CD4-positive, alpha-beta T cell treated with Interleukin-17A for 4 hours (primary cell): ENCODE data around the gene SRPX2.

Experiments
- DNase-seq: peaks from one replicate; pipeline ENCODE4 v3.0.0-alpha.2; 2020; ENCODE audit warnings: mixed read lengths

Gene SRPX2, protein sequence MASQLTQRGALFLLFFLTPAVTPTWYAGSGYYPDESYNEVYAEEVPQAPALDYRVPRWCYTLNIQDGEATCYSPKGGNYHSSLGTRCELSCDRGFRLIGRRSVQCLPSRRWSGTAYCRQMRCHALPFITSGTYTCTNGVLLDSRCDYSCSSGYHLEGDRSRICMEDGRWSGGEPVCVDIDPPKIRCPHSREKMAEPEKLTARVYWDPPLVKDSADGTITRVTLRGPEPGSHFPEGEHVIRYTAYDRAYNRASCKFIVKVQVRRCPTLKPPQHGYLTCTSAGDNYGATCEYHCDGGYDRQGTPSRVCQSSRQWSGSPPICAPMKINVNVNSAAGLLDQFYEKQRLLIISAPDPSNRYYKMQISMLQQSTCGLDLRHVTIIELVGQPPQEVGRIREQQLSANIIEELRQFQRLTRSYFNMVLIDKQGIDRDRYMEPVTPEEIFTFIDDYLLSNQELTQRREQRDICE

DNA sequence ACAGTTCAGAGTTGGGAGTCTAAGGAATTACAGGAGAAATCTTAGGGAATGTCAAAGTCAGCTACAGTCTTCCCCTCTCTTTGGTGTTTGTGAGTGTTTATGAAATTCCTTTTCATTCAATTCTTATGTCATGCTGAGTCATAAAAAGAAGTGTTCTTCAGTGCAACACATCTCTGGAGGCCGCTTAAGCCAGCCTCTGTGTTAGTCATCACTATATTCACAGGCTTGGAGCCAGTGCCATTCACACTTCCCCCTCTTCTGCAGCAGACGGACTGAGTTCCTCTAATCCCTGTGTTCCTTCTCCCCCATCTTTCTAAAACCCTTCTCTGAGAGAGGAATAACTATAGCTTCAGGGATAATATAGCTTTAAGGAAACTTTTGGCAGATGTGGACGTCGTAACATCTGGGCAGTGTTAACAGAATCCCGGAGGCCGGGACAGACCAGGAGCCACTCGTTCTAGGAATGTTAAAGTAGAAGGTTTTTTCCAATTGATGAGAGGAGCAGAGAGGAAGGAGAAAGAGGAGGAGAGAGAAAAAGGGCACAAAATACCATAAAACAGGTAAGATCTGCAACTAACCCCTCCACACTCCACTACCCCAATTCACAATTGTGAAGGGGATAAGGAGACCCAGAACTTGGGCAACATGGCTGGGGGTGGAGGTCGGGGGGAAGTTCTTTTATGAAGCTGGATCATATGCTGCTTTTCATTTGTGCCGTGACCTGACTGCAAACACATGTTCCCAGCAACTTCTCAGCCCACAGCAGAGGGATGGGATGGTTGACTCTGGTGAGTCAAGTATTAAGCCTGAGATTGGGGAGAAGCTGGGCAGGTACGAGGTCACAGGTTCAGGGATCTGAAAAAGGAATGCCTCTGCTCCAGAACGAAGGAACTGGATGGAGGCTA, at the start of gene SRPX2:
Gene SRPX2, plus strand, starts transcription at position 244 of the 905 bp plus-strand sequence. CDS start 2,124 bp downstream, outside the sequence.
- no peak for DNase-seq

DNA sequence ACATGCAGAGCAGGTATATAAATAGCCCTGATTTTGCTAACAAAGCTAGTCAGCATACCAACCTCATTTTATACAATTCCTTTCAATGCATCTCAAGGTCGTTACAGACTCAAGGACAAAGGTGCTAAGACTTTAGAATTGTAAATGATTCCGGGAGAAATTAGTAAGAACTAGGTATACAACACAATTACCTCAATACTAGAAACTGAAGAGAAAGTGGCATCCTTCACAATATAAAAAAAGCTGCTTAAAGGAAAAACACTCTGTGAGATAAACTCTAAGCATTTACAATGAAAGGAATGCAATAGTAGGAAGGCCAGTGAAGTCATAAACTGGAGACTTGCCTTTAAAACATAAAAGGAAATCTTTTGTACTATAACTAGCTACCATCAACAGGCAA, 47.4 kb upstream of the SRPX2 start:
- no peak for DNase-seq

DNA sequence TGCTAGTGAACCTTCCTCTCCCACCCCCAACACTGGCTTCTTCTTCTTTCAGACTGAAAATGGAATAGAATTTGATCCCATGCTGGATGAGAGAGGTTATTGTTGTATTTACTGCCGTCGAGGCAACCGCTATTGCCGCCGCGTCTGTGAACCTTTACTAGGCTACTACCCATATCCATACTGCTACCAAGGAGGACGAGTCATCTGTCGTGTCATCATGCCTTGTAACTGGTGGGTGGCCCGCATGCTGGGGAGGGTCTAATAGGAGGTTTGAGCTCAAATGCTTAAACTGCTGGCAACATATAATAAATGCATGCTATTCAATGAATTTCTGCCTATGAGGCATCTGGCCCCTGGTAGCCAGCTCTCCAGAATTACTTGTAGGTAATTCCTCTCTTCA, 44.5 kb upstream of the SRPX2 start:
- DNase-seq, result no peak

DNA sequence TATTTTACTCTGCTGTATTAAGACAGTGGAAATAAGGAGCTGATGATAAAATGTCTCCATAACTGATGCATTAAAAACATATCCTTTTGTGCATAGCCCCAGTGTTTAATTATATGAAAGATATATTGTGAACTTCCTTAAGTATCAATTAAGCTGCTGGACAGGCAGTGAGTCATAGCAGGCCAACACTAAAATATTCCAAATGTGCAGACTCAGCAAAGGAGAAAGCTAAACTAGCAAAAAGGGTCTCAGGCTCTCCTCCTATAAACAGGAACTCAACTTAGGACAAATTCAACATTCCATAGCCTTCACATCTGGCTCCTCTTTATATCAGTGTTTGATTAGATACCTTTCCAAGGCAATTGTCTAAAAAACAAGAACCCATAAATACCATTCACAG, 43.7 kb upstream of the SRPX2 start:
- DNase-seq, result no peak

DNA sequence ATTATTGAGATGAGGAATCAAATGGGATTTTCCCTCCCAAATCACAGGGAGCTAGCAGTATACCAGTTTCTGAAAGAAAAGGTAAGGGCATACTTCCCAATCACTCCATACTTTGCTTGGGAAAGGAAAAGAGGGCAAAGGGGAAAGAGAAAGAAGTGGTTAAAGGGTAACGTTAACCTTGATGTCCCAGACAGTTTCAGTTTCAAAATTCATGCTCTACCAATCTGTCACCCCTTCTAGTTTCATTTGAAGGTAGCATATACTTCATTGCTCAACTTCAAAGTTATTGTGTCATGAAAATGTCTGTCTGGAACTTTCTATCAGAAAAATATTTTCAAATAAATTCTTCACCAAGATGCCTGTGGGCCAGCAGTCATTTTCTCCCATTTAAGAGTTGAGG, 43.2 kb upstream of the SRPX2 start:
- no peak for DNase-seq

DNA sequence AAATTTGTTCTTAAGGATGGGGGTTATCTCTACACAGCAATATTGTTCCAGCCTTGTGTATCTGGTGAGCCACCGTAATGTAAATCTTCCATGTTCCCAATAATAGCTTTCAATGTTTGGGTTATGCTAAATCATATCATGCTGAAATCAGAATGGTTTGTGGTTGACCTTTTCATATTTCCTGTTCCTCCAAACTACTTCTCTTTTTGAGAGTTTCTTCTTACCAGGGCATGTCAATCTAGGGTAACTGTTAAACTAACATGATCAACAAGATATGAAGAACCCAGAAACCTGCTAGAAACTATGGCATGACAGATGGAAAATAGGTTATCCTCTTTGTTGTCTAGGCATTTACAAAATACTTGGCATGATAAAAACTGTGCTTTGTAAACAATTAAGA, 37.2 kb upstream of the SRPX2 start:
- DNase-seq, result no peak

DNA sequence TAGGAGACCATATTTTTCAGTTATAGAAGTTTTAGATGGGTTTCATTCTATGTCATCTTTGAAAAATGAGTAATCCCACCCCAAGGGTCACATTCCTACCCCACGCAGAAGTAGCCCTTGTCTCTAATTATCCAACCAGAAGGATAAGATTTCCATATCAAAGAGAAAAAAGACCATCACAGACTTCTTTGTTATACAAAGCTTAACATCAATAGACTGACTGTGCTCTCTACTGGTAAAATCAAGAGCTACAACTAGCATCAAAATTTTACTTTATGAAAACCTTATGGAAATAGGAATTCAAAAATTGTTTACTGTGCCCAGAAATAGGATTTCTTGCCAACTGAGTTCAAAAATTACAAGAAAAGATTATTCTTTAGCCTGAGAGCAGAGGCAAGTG, 34.4 kb upstream of the SRPX2 start:
- DNase-seq, result no peak

DNA sequence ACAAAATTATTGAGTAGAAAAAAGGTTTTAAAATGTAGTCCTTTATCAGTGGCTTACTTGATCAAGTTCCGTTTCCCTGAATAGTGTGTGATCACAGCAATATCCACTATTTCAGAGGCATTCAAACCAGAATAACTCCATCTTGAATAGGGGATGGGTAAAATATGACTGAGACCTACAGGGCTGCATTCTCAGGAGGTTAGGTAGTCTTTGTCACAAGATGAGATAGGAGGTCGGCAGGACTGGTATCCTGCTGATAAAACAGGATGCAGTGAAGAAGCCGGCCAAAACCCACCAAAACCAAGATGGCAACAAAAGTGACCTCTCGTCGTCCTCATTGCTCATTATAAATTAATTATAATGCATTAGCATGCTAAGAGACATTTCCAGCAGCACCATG, 32.0 kb upstream of the SRPX2 start:
- DNase-seq, result no peak

DNA sequence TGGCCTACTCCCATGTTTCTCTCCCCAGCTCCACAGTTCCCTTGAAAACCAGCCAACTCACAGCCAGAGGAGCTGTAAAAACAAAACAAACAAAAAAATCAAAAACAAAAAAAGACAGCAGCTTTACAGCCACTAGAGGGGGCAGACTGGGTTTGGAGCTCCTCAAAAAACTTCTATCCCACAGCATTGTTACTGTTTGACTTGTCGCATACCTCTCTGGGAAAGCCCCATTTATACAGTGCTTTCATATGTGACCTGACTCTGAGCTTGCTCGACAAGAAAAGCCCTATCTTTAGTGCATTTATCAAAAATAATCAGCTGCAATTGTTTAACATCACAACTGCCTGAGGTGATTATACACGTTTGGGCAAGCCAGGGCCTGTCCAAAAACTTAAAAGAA, 29.0 kb upstream of the SRPX2 start:
- no peak for DNase-seq

DNA sequence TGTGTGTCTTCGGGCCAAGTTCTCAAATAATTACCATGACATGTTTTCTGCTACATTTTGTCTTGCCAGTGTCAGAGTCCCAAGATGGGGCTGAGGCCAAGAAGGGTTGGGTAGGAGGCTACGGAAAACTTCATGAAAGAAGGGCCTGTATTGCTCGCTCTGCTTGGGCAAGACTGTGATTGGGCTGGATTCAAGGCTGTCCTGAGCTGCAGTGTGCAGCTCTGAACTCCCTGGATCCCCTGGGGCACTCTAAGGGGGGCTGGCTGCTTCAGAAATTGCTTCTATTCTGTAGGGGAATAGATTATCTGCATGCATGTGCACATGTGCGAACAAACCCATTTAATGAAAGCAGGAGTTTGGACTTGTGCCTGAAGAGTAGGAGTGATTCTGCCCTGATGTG, 21.0 kb upstream of the SRPX2 start:
- DNase-seq, result no peak

DNA sequence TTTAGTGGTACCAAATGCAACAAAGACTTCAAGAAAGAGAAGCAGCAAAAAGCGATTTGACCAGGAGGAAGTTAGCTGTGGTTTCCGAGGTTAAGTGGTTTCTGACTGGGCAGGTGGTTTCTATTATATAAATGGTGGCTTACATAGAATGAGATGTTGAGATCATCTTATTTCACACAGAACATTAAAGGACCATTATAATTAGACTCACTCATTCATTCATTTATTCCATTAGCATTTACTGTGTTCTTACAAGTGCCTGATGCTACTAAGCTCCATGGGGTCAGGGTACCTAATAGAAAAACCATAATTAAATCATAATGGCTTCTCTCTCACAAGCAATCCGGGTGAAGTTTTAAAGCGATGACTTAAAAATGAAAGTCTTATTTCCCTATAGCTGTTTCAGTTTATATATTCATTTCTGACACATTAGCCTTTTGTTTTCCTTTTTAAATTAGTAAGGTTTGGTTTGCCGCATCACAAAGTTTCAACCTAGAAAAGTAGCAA, 18.0 kb upstream of the SRPX2 start:
- no peak for DNase-seq

DNA sequence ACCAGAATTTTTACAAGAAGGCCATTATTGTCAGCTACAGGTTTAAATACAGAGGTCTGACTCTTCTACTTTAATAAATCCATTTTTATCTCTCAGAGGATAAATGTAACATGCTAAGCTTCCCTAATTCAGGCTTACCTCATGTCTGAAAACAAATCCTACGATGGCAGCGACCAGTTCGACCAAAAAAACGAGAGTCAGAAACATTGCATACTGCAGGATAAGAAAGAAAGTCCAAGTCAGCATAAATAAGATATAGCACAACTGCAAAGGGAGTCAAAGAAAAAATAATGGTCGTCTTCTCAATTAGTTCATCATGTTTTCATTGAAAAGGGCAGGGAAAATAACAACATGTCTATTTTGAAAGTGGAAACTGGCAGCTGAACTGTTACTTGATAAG, 9.0 kb upstream of the SRPX2 start:
- no peak for DNase-seq

DNA sequence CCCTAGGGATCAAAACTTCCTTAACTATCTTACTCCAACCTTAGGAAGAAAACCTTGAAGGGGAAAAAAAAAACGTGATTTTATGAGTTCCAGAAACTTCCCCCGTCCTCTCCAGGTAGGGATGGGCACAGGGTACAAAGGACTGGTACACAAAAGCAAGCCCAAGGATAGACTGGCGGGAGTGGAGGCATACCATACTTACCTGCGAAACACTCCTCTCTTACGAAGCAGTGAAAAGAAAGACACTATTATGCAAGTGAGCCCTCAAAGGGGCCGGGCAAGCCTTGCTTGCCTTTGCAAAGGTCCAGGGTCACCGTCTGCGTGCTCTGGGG, 8.0 kb upstream of the SRPX2 start:
- DNase-seq, result no peak

DNA sequence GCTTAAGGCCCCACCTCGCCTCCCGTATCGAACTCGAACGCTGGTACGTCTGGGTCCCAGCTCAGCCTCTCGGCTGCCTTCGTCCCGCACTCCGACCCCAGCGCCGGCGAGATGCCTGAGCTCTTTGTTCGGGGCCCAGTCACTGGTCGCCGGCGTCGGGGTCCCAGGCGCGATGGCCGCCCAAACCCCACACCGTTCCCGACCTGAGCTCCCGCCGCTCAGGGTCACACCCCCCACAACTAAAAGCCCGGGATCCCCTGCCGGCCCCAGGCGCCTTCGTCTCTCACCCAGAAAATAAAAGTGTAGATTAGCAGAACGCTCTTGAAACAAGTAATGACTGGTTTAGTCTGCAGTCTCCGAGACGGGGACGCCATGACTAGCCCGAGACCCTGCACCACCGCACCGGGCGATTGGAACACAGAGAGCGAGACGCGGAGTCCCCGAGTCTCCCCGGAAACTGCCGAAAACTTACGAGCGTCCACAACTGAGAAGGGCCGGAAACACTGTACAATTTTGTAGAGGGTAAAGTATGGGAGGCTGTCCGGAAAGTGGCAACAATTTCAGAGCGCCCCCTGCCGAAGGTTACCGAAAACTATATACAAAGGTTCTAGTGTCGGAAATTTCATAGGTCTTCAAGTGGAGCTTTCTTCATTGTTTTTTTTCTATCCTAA, 7.5 kb upstream of the SRPX2 start, which contains the start of gene TSPAN6:
Gene TSPAN6, minus strand, starts transcription at position 486 of the 671 bp plus-strand sequence. Its CDS starts 112 bp downstream, at position 374.
- peak; percentile 84 for DNase-seq

DNA sequence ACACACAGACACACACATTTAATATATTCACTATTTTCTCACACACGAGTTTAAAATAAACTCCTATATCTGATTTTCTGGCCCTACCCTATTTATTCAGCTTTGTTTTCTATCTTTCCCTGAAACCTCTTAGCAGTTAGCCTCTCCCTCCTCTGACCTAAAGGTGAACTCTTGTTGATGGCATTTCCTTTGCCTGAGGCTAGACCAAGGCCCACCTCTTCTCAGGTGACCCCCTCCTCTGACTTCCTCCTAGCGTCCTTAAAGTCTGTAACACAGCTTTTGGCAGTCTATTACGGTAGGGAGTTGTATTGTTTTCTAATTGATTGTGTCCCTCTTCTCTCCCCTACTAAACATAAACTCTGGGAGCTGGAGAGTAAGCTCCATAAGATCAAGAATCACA, 1.7 kb upstream of the SRPX2 start:
- DNase-seq, result no peak

DNA sequence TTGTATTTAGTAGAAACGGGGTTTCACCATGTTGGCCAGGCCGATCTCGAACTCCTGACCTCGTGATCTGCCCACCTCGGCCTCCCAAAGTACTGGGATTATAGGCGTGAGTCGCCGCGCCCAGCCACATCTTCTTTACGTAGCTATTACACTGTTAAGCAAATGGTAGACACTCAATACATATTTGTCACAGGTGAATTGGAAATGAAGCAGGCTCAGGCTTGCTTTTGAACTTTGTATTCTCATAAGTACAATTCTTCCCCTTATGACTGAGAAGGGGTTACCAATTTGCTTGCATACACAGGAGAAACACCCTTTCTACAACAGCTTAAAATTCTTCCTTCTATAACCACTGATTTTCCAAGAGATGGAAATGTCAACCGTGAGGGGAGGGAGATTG, 787 bp upstream of the SRPX2 start:
- no peak for DNase-seq

DNA sequence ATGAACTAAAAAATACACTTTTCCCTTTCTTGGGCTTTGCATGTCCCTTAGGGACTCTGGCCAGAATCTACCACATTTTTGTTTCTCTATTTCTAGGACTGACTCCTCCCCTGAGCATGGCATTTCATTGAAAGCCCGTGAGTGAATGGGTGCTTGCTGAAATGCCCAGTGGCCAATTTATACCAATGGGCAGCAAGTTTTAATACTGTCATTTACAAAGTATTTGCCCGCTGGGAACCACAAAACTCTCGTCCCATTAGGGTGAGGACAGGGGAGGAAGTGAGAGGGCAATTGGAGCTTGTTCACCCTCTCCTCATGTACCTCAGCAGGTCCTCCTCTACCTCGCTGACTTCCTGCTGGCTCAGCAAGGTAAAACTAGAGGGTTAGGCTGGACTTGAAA, 1.1 kb downstream of the SRPX2 start:
- DNase-seq, result no peak

DNA sequence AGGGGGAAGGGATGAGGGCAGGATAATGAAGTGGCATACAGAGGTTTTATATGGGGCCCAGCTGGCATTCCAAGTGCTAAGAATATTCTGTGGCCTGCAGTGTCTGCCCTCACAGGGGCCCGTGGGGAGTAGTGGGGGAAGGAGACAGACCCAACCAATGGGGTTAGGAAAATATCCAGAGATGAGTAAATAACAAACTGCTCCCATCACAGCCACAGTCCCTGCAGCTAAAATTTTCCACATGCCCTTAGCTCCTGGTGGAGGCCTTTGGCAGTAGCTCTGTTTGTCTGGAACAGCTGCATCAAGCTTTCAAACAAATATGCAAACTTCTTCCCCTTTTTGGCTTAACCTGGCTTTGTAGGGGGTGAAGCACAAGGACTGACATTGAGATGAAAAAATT, 3.1 kb downstream of the SRPX2 start:
- no peak for DNase-seq

DNA sequence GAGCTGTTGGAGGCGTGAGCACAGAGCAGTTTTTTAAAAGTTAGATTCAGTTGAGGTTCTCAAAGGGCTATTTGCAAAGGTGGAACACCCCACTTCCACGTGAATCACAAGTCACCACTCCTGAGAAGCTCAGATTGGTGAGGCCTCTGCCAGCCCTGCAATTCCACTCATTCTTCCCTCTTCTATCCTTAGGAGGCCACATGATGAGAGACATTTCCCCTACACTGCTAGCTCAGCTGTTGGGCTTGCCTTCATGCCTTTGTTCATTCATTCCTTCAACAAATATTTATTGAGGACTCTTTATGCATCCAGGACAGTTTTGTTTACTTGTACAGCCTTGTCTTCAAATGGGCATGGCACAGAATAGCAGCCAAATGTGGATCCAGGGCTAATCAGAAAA, 3.7 kb downstream of the SRPX2 start:
- DNase-seq, result no peak

DNA sequence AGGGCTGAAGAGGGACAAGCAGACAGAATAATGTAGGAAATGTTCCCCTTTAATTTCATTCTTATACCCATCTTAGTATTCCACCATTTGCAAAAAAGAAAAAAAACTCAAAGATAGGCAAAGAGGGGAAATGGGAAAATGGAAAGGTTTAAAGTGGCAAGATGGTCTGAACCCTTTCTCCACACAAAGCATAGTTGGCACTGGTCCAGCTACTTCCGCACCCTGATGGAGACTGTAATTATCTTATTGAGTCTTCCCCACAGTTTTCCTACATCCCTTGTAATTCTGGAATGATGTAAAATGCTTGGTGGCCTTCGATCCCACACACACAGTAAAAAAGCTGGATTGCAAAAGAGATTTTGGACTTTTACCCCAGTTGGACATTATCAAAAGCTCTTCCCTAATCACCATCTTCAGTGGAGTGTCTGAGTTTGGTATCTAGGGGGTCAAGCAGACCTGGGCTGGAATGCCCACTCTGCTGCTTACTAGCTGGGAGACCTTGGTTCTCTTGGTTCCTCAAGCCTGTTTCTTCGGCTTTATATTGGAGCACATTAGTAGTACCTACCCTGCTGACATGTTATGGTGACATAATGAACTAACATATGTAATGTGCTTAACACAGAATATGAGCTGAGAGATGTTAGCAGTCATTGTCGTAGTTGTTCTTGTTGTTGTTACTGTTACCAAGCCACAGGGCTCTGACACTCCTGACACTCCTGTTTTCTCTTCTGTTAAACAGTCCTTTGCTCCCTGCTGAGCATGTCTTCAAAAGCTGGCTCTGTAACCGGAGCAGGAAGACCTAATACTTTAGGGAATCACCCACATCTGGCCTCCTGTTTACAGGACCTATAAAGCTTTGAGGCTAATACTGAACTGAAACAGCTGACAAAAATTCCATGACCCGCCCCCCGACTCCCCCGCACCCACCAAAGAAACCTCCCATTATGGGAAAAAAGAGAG, 4.7 kb downstream of the SRPX2 start:
- no peak for DNase-seq

DNA sequence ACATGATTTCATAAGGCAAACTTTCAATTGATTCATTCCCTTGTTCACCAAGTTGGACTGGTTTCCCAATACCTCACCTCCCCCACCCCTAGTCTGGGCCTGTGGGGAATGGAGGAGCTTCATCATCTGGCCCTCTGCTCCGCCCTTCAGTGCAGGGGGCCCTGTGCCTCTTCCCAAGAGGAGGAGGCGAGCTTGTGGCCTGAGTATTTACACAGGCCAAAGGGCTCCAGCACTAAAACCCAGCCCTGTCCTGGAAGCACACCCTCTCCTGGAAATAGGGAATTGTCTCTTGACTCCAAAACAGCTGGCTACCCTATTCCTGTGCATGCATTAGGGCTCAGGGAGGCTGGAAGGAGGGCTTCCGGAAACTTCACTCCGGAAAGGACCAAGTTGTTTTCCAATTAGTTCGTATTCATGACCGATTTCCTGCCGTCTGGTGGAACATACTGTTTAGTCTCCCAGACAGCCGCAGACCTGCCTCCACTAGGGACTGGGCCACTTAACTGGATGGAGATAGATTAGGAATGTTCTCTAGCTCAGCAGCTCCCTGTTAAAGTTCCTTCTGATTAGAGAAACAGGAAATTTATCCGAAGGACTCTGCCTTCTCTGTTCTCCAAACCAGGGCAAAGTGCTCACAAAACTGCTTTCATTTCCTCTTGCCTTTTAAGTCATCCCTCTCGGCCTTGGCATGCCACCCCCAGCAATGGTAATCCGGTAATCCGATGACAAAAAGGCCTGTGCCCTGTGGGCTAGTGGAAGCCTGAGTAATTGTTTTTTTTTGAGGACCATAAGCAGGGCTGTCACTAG, 5.8 kb downstream of the SRPX2 start:
- no peak for DNase-seq
